ENCODE results near the gene SLFN13. TPM values are rescaled to one million over a fixed set of nuclear protein-coding genes. Genes with fewer than 3 reads are reported as not detected.
"Not testable (repeated sequence)": the region's sequence is repeated elsewhere in the genome, so short reads cannot be mapped to it uniquely, and the experiment has no call there.

SLFN13 gene
- polyA plus RNA-seq, 1 of the 3 experiments (the other 2 are of a cell fraction), result under 0.01 TPM

DNA sequence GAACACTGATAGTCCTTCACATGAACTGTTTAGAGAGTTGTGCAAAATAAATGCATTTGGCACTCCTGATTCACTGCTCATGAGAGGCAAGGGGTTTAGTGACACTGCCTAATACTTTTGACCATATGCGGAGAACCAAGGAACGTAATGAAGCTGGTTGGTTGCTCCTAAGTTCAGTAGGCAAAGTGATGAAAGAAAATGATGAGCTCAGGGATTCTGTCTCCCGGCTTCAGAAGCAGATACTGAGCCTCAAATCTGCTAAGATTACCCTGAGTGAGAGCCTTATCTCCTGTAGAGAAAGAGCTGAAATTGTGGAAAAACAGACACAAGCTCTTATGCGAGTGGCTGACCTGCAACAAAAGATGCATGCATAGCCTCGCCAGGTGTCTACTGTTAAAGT, 5.5 kb upstream of the SLFN13 start:
- H3K9me2 ChIP-seq; H3K9me3 ChIP-seq; H3F3A ChIP-seq (replicated peaks; ENCODE audit: insufficient read depth); DNase-seq; H3K27ac ChIP-seq (ENCODE audit: low read depth in 2 of 2, low read length in 1 of 2); H4K20me1 ChIP-seq (ENCODE audit: insufficient read depth); H3K9ac ChIP-seq; H3K79me2 ChIP-seq (ENCODE audit: insufficient read depth); H3K36me3 ChIP-seq (replicated peaks in 1 of 2; ENCODE audit: control insufficient read depth in 1 of 2, insufficient read depth in 2 of 2, low read length in 1 of 2); CTCF ChIA-PET; POLR2A ChIA-PET; H3K4me2 ChIP-seq; H3K4me1 ChIP-seq (ENCODE audit: control insufficient read depth in 1 of 2, insufficient read depth in 2 of 2, low read depth in 1 of 2, low read length in 1 of 2); H3K4me3 ChIP-seq (ENCODE audit: low read depth in 2 of 2, low read length in 1 of 2); H2AFZ ChIP-seq (ENCODE audit: low read depth): not testable (repeated sequence)
- peaks cover 51% of the 10 kb centered on the region for H3K27me3 ChIP-seq (ENCODE audit: insufficient read depth)
- 25% methylated on average over 5 of the region's 5 CpGs for WGBS (ENCODE audit: low lambda C conversion rate)

DNA sequence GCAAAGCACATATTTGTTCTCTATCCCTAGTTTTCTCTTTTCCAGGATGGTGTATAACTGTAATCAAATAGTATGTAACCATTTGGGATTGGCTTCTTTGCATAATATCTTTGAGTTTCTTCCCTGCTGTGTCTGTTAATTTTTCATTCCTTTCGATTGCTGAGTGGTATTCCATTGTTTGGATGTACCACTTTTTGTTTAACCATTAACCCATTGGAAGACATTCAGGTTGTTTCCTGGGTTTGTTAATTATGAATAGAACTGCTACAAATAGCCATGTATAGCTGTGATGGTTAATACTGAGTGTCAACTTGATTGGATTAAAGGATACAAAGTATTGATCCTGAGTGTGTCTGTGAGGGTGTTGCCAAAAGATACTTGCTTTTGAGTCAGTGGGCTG, 4.6 kb upstream of the SLFN13 start:
- POLR2A ChIA-PET, result no interaction called here
- CTCF ChIA-PET, result no interaction called here
- no peaks in the 10 kb centered on the region for H3K79me2 ChIP-seq (ENCODE audit: insufficient read depth)
- no peak for DNase-seq
- H2AFZ ChIP-seq (ENCODE audit: low read depth), result no peak overlapping the region
- no peaks in the 10 kb centered on the region for H3K4me1 ChIP-seq (ENCODE audit: control insufficient read depth in 1 of 2, insufficient read depth in 2 of 2, low read depth in 1 of 2, low read length in 1 of 2)
- H3K36me3 ChIP-seq (replicated peaks in 1 of 2; ENCODE audit: control insufficient read depth in 1 of 2, insufficient read depth in 2 of 2, low read length in 1 of 2), result no peaks in the 10 kb centered on the region
- no peak overlapping the region for H3K4me3 ChIP-seq (ENCODE audit: low read depth in 2 of 2, low read length in 1 of 2)
- WGBS (ENCODE audit: low lambda C conversion rate), result 0% methylated on average over 1 of the region's 1 CpG
- H4K20me1 ChIP-seq (ENCODE audit: insufficient read depth), result no peaks in the 10 kb centered on the region
- H3K4me2 ChIP-seq, result no peak overlapping the region
- peaks cover 52% of the 10 kb centered on the region for H3K27me3 ChIP-seq (ENCODE audit: insufficient read depth)
- H3K9me3 ChIP-seq, result no peaks in the 10 kb centered on the region
- no peak for TF ChIP-seq NRF1 (IDR thresholded peaks at IDR 0.05; ENCODE audit: low read depth, low read length)
- H3K27ac ChIP-seq (ENCODE audit: low read depth in 2 of 2, low read length in 1 of 2), result no peak overlapping the region
- no peaks in the 10 kb centered on the region for H3F3A ChIP-seq (replicated peaks; ENCODE audit: insufficient read depth)
- H3K9me2 ChIP-seq, result no peaks in the 10 kb centered on the region
- no peak overlapping the region for H3K9ac ChIP-seq

DNA sequence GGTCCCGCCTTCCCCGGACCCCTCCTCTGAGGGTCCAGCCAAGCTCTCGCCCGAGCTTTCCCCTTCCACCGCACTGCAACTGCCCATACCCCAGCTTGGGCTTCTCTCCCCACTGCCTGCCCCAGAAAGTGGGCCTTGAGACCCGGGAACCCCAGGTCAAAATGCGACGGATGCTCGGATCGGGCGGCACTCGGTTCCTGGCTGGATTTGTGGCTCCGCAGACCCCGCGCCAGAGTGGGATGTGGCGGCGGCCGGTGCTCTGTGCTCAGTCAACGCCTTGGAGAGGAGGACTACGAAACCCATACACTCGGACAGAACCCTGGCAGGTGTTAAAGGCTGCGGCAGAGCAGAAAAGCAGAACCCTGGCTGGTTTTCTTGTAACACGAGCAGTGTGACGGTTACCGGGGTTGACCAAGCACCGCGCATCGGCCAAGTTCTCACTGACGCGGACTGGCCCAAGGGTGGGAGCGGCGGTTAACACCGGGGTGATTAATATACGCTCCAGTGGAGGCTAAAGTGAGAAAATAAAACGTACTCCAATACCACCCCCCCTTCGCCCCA, 885 bp upstream of the SLFN13 start:
- H3K9ac ChIP-seq, result no peak overlapping the region
- DNase-seq, result peak; percentile 11
- H3K4me2 ChIP-seq, result peak overlapping the region; percentile 17; the same call in 1 of the 2 replicates
- no peak overlapping the region for H2AFZ ChIP-seq (ENCODE audit: low read depth)
- TF ChIP-seq, protein P1, sequence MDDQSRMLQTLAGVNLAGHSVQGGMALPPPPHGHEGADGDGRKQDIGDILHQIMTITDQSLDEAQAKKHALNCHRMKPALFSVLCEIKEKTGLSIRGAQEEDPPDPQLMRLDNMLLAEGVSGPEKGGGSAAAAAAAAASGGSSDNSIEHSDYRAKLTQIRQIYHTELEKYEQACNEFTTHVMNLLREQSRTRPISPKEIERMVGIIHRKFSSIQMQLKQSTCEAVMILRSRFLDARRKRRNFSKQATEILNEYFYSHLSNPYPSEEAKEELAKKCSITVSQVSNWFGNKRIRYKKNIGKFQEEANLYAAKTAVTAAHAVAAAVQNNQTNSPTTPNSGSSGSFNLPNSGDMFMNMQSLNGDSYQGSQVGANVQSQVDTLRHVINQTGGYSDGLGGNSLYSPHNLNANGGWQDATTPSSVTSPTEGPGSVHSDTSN (IDR thresholded peaks at IDR 0.05), result no peak
- TF ChIP-seq TEAD4 (IDR thresholded peaks at IDR 0.05; ENCODE audit: borderline replicate concordance, insufficient read depth), result no peak
- TF ChIP-seq, protein P2, sequence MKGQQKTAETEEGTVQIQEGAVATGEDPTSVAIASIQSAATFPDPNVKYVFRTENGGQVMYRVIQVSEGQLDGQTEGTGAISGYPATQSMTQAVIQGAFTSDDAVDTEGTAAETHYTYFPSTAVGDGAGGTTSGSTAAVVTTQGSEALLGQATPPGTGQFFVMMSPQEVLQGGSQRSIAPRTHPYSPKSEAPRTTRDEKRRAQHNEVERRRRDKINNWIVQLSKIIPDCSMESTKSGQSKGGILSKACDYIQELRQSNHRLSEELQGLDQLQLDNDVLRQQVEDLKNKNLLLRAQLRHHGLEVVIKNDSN (IDR thresholded peaks at IDR 0.05; ENCODE audit: borderline replicate concordance, low read depth), result no peak
- TF ChIP-seq, protein P3, sequence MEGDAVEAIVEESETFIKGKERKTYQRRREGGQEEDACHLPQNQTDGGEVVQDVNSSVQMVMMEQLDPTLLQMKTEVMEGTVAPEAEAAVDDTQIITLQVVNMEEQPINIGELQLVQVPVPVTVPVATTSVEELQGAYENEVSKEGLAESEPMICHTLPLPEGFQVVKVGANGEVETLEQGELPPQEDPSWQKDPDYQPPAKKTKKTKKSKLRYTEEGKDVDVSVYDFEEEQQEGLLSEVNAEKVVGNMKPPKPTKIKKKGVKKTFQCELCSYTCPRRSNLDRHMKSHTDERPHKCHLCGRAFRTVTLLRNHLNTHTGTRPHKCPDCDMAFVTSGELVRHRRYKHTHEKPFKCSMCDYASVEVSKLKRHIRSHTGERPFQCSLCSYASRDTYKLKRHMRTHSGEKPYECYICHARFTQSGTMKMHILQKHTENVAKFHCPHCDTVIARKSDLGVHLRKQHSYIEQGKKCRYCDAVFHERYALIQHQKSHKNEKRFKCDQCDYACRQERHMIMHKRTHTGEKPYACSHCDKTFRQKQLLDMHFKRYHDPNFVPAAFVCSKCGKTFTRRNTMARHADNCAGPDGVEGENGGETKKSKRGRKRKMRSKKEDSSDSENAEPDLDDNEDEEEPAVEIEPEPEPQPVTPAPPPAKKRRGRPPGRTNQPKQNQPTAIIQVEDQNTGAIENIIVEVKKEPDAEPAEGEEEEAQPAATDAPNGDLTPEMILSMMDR (IDR thresholded peaks at IDR 0.05), result no peak
- peak; percentile 54 for TF ChIP-seq EZH2phosphoT487 (IDR thresholded peaks at IDR 0.05; ENCODE audit: borderline replicate concordance, low read depth)
- TF ChIP-seq JUND (IDR thresholded peaks at IDR 0.05), result no peak
- no peak for TF ChIP-seq GABPA (IDR thresholded peaks at IDR 0.05; ENCODE audit: low read depth)
- POLR2A ChIA-PET, result no interaction called here
- H3K27ac ChIP-seq (ENCODE audit: low read depth in 2 of 2, low read length in 1 of 2), result no peak overlapping the region
- H3K4me1 ChIP-seq (ENCODE audit: control insufficient read depth in 1 of 2, insufficient read depth in 2 of 2, low read depth in 1 of 2, low read length in 1 of 2), result no peaks in the 10 kb centered on the region
- CTCF ChIA-PET, result no interaction called here
- H3K9me2 ChIP-seq, result no peaks in the 10 kb centered on the region
- no peak overlapping the region for H3K4me3 ChIP-seq (ENCODE audit: low read depth in 2 of 2, low read length in 1 of 2)
- 40% methylated on average over 34 of the region's 36 CpGs for WGBS (ENCODE audit: low lambda C conversion rate)
- no peaks in the 10 kb centered on the region for H3F3A ChIP-seq (replicated peaks; ENCODE audit: insufficient read depth)
- no peaks in the 10 kb centered on the region for H3K79me2 ChIP-seq (ENCODE audit: insufficient read depth)
- no peaks in the 10 kb centered on the region for H4K20me1 ChIP-seq (ENCODE audit: insufficient read depth)
- H3K9me3 ChIP-seq, result no peaks in the 10 kb centered on the region
- peaks cover 85% of the 10 kb centered on the region for H3K27me3 ChIP-seq (ENCODE audit: insufficient read depth)
- H3K36me3 ChIP-seq (replicated peaks in 1 of 2; ENCODE audit: control insufficient read depth in 1 of 2, insufficient read depth in 2 of 2, low read length in 1 of 2), result no peaks in the 10 kb centered on the region

Data from SK-N-SH (cell line).